ENCODE data around the gene GALNT2.

Gene GALNT2

GRCh38 chr1:230171356-230172015 is 104.4 kb downstream of the GALNT2 start:
- DNase-seq = no peak

- no peak for DNase-seq
Measured at GRCh38 chr1:230172016-230172537, 105.0 kb downstream of the GALNT2 start.

GRCh38 chr1:230173187-230173975 is 106.3 kb downstream of the GALNT2 start:
- DNase-seq = peak; percentile 84 to 92

DNA sequence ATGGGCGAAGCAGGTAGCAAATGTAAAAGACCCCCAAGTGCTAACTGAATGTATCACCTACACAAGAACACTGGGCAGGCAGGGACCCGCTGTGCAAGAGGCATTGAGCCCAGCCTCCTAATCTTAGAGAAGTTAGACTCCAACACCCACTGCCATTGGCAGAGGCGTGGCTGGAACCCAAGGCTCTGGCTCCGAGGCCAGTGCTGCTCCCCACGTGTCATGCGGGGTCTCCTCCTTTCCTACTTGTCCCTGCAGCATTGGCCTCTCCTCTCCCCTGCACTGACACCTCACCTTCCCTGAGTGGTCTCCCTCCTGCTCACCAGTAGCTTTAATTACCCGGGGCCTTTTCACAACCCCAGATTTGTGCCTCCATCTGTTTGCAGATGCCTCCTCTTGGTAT is 107.0 kb downstream of the GALNT2 start:
- DNase-seq = no peak

DNA sequence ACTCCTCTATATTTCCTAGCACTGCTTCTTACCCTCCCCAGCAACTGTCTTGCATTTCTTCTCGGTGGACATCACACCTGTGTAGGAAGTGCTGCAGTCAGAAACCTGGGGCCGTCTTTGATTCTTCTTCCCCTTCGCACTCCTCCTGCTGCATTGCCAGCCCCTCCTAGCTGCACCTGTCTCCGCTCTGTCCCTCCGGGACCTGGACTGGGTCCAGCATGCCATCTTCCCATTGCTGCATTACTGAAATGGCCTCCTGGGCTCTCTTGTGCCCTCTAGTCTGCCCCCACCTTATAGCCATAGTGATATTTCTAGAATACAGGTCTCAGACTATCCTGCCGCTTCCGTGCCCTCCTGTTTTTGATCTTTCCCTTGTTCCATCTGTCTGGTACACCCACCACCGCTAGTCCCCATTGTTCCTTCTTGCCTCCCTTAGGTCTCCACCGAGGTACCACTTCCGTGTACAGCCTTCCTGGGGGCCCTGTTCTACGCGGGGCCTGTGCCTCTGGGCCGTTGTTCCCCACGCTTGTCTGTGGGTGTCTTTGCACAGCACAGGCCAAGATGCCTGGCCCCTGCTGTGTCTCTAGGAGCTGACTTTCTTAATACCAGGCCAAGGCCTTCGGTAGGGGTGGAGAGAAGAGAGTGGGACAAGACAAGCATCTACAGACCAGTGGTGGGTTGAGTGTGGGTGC is 107.6 kb downstream of the GALNT2 start:
- DNase-seq = peak in 1 of 2 experiments; percentile 7

GRCh38 chr1:230175163-230175747 is 108.2 kb downstream of the GALNT2 start:
- DNase-seq = no peak

- no peak for DNase-seq
Measured at GRCh38 chr1:230175839-230176238, 108.8 kb downstream of the GALNT2 start.

DNA sequence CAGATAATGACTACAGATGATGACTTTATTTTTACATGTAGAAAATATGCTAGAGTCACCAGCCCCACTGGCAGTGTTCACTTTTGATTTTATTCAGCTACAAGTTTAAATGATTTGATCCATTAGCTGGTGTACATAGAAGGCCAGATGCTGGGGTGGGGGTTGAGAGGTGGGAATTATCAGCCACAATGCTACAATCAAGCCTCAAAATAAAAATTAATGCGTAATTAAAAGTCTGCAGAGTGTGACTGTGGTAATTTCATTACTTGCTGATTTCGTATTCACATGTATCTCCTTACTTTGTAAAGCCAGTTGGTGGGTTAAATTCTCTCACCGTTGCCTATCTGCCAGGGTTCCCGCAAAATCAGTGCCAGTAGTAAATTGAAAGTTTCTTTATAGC is 109.3 kb downstream of the GALNT2 start:
- DNase-seq = no peak

GRCh38 chr1:230176871-230177411 is 109.9 kb downstream of the GALNT2 start:
- peak; percentile 42 to 82 for DNase-seq

- DNase-seq = no peak
Measured at GRCh38 chr1:230179249-230179648, 112.2 kb downstream of the GALNT2 start.

DNA sequence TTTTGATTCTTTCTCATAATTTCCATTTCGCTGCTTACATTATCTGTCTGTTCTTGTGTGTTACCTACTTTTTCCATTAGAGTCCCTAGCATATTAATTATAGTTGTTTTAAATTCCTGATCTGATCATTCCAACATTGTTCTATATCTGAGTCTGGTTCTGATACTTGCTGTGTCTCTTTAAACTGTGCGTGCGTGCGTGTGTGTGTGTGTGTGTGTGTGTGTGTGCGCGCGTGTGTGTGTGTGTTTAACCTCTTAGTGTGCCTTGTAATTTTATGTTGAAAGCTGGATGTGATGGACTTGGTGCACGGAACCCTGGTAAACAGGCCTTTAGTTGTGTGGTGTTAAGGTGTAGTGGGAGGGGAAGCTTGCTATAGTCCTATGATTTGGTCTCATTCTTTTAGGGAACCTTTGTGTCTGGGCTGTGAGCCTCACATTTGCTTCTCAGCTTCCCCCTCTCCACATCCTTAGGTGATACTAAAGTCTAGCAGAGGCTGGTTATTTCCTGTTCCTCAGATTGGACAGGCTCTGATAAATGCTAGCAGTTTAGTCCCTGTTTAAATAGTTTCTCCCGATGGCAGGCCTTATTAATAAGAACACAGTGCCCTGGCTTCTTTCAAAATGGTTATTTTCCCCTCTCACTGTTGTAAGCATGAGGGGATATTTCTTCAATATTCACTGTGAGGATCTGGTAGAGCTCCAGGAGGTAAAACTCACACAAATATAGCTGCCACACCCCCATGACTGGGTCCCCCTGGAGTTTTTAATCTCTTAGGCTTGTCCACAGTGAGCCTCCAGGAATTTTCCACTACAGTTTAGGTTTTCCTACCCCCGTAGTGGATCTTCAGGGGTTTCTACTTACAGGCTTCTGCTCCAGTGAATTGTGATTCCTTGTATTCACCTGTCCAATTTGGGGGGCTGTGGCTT is 118.3 kb downstream of the GALNT2 start:
- DNase-seq = no peak

- peak; percentile 30 to 61 for DNase-seq
Measured at GRCh38 chr1:230186003-230186863, 119.2 kb downstream of the GALNT2 start.

- no peak for DNase-seq
Measured at GRCh38 chr1:230186874-230187273, 119.8 kb downstream of the GALNT2 start.

- DNase-seq = no peak
Measured at GRCh38 chr1:230187290-230187689, 120.3 kb downstream of the GALNT2 start.

DNA sequence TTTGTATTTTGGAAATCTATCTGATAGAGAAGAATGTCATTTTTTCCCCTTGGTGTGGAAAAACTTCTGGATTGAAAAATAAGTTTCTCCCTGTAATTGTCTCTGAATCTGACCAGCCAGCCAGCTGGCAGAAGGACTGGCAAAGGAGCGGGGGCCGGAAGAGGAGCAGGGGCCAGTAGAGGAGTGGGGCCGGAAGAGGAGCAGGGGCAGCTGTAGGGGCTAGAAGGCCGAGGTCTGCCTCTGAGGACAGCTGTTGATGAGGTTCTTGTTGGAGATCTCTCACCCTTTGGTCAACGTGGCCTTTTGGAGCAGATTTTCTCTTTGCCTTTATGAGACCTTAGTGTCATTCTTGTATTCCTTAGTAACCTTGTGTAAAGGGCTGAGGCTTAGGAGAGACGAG is 121.8 kb downstream of the GALNT2 start:
- DNase-seq = no peak

DNA sequence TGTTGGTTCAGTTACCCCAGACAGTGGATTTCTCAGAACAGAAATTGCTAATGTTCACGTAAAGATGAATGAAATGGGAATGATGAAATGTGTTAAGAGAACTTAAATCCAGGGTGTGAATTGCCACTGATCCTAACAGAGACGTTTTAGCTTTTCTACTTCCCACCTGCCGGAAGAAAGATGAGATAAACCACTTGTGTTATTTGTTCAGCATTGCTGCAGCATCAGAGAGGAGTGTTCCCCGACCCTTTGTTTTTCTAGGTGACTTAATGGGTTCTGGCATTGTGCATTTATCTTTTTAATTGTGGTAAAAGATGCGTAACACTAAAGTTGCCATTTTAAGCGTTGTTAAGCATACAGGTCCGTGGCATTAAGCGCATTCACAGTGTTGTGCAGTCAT is 122.3 kb downstream of the GALNT2 start:
- no peak for DNase-seq

- no peak for DNase-seq
Measured at GRCh38 chr1:230189824-230190223, 122.8 kb downstream of the GALNT2 start.

DNA sequence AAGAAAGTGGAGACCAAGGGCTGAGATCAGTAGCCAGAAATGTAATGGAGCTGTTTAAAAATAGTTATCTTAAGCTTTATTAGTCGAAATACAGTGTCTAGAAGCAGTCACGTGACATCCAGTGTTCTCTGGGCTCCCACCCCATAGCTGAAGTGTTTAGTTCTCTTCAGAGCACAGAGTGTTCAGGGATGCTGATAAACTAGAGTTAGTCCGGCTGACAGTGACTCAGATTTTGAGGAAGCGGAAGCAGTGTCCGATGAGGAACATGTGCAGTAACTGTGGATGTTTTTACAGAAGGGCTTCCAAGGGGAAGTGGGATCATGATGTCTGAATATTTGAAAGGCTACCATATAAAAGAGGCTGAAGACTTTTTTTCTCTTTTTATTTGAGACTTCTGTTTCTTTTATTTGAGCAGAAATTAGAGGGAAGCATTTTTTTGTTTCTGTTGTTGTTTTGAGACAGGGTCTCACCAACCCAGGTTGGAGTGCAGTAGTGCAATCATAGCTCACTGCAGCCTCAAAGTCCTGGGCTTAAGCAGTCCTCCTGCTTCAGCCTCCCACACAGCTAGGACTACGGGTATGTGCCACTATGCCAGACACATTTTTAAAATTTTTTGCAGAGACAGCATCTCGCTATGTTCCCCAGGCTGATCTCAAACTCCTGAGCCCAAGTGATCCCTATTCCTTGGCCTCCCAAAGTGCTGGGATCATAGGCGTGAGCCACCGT is 124.2 kb downstream of the GALNT2 start:
- no peak for DNase-seq

- no peak for DNase-seq
Measured at GRCh38 chr1:230191855-230192254, 124.8 kb downstream of the GALNT2 start.

- DNase-seq = no peak
Measured at GRCh38 chr1:230194525-230194924, 127.5 kb downstream of the GALNT2 start.

Measured in NCI-H526 (cell line).